ENCODE measurements around the gene MAP3K5. TPM values are rescaled to one million over a fixed set of nuclear protein-coding genes. Genes with fewer than 3 reads are reported as not detected.

The MAP3K5 gene
- total RNA-seq, 1 donor from 2014 or later = 24.4 TPM

DNA sequence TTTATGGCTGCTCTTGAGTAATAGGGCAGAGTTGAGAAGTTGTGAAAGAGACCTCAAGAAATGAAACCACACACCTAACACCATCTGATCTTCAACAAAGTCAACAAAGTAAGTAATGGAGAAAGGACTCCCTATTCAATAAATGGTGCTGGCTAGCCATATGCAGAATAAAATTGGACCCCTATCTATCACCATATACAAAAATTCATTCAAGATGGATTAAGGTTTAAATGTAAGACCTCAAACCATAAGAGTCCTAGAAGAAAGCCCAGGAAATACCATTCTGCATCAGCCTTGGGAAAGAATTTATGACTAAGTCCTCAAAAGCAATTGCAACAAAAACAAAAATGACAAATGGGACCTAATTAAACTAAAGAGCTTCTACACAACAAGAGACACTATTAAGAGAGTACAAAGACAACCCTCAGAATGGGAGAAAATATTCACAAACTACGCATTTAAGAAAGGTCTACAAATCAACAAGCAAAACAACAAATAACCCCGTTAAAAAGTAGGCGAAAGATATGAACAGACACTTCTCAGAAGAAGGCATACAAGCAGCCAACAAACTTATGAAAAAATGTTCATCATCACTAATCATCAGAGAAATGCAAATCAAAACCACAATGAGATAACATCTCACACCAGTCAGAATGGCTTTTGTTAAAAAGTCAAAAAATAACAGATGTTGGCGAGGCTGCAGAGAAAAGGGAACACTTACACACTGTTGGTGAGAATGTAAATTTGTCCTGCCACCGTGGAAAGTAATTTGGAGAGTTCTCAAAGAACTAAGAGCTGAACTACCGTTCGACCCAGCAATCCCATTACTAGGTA is 4.0 kb downstream of the MAP3K5 start:
- peak overlapping the region; percentile 68 for H3K27ac Mint-ChIP-seq
- no peak for TF ChIP-seq CTCF (IDR thresholded peaks at IDR 0.05)
- no peaks in the 10 kb centered on the region for H3K9me3 Mint-ChIP-seq
- POLR2A ChIA-PET = interaction anchor here (0.7 to 4.7 kb wide), 4 partner anchors 25 to 144 kb away, joined by 3 to 96 read pairs (median 3); no protein-coding TSS in a partner anchor
- peaks cover 74% of the 10 kb centered on the region for H3K4me1 Mint-ChIP-seq
- peaks cover 25% of the 10 kb centered on the region for H3K36me3 Mint-ChIP-seq (ENCODE audit: low read depth)
- H3K27me3 Mint-ChIP-seq = no peaks in the 10 kb centered on the region
- DNase-seq (no peak), ATAC-seq (ENCODE audit: low read depth) (no peak)
- peak overlapping the region; percentile 37 for H3K4me3 Mint-ChIP-seq
- intact Hi-C loops (cut with micrococcal nuclease) = no loop called here
- CTCF ChIA-PET = interaction anchor here (5.5 kb wide), 1 partner anchor 144 kb away, joined by 381 read pairs; no protein-coding TSS in a partner anchor

DNA sequence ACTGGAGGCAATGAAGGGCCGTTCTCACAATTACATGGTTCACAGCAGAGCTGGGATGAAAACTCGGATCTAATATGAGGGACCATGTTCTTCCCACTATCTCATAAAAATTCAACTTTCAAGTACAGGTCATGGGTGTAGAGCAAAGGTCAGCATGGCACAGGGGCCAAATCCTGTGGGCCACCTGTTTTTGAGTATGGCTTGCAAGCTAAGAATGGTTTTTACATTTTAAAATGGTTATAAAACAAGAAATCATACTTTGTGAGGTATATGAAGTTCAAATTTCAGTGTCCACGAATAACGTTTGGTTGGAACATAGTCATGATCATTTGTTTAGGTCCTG is 4.6 kb downstream of the MAP3K5 start:
- intact Hi-C loops (cut with micrococcal nuclease) = no loop called here
- DNase-seq = no peak
- H3K27me3 Mint-ChIP-seq = no peaks in the 10 kb centered on the region
- H3K4me1 Mint-ChIP-seq = peaks cover 77% of the 10 kb centered on the region
- H3K36me3 Mint-ChIP-seq (ENCODE audit: low read depth) = peaks cover 23% of the 10 kb centered on the region
- peak overlapping the region; percentile 68 for H3K27ac Mint-ChIP-seq
- H3K9me3 Mint-ChIP-seq = no peaks in the 10 kb centered on the region
- no peak overlapping the region for H3K4me3 Mint-ChIP-seq
- no peak for ATAC-seq (ENCODE audit: low read depth)
- ChIA-PET POLR2A (interaction anchor here (0.7 to 1.9 kb wide), 4 partner anchors 24 to 143 kb away, joined by 3 to 12 read pairs (median 7); no protein-coding TSS in a partner anchor), CTCF (interaction anchor here (4.8 to 5.5 kb wide), 2 partner anchors 143 to 144 kb away, joined by 38 to 381 read pairs; no protein-coding TSS in a partner anchor)
- no peak for TF ChIP-seq CTCF (IDR thresholded peaks at IDR 0.05)

DNA sequence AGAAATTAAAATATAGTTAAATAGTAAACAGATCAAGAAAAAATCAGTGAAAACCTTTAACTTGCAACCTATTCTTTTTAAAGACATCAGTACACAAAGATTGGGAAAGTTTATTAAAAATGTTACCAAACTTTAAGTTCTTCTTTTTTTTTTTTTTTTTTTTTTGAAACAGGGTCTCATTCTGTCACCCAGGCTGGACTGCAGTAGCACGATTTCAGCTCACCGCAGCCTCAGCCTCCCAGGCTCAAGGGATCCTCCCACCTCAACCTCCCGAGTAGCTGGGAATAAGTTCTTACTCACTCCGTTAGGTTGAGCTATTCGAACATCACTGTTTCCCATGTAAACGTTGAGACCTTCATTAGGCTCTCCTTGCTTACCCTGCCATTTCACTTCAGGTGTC is 5.6 kb downstream of the MAP3K5 start:
- Mint-ChIP-seq H3K27me3 (no peaks in the 10 kb centered on the region), H3K9me3 (no peaks in the 10 kb centered on the region), H3K4me1 (peaks cover 86% of the 10 kb centered on the region), H3K27ac (no peak overlapping the region), H3K36me3 (ENCODE audit: low read depth) (peaks cover 22% of the 10 kb centered on the region), H3K4me3 (no peak overlapping the region)
- ChIA-PET POLR2A (interaction anchor here (0.6 to 1.9 kb wide), 8 partner anchors 18 to 513 kb away, joined by 3 to 12 read pairs (median 7); no protein-coding TSS in a partner anchor), CTCF (interaction anchor here (4.8 kb wide), 1 partner anchor 142 kb away, joined by 38 read pairs; no protein-coding TSS in a partner anchor)
- TF ChIP-seq CTCF (IDR thresholded peaks at IDR 0.05) = no peak
- ATAC-seq (ENCODE audit: low read depth) = no peak
- intact Hi-C loops (cut with micrococcal nuclease) = no loop called here
- no peak for DNase-seq

- Mint-ChIP-seq H3K4me1 (peaks cover 85% of the 10 kb centered on the region), H3K27ac (peak overlapping the region; percentile 93), H3K9me3 (no peaks in the 10 kb centered on the region), H3K27me3 (no peaks in the 10 kb centered on the region), H3K36me3 (ENCODE audit: low read depth) (peaks cover 16% of the 10 kb centered on the region), H3K4me3 (peak overlapping the region; percentile 85)
- no peak for TF ChIP-seq CTCF (IDR thresholded peaks at IDR 0.05)
- ATAC-seq (ENCODE audit: low read depth) (peak; percentile 33), DNase-seq (no peak)
- intact Hi-C loops (cut with micrococcal nuclease) = loop anchor here (1.0 to 5.0 kb wide), 4 partner anchors 7 to 37 kb away; partner anchors contain the start of genes MAP3K5 and PEX7
- POLR2A ChIA-PET = interaction anchor here (0.7 to 4.8 kb wide), 8 partner anchors 7 to 495 kb away, joined by 3 to 25 read pairs (median 5); partner anchors contain the start of genes BCLAF1 and MAP3K5
- CTCF ChIA-PET = interaction anchor here (1.8 to 4.8 kb wide), 2 partner anchors 7 to 141 kb away, joined by 21 to 38 read pairs; partner anchors contain the start of gene MAP3K5
Observed at GRCh38 chr6:136784910-136785746, 7.1 kb downstream of the MAP3K5 start.
